AG08395 (cell line): ENCODE measurements around the gene C22orf15.
"Not testable (repeated sequence)": the region's sequence is repeated elsewhere in the genome, so short reads cannot be mapped to it uniquely, and the experiment has no call there.

Experiments used
- DNase-seq: peaks from one replicate; pipeline ENCODE4 v3.0.0; 2012; ENCODE audit warnings: mixed read lengths, low spot score

C22orf15 gene, protein sequence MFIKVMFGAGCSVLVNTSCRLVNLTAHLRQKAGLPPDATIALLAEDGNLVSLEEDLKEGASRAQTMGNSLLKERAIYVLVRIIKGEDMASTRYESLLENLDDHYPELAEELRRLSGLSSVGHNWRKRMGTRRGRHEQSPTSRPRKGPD

DNA sequence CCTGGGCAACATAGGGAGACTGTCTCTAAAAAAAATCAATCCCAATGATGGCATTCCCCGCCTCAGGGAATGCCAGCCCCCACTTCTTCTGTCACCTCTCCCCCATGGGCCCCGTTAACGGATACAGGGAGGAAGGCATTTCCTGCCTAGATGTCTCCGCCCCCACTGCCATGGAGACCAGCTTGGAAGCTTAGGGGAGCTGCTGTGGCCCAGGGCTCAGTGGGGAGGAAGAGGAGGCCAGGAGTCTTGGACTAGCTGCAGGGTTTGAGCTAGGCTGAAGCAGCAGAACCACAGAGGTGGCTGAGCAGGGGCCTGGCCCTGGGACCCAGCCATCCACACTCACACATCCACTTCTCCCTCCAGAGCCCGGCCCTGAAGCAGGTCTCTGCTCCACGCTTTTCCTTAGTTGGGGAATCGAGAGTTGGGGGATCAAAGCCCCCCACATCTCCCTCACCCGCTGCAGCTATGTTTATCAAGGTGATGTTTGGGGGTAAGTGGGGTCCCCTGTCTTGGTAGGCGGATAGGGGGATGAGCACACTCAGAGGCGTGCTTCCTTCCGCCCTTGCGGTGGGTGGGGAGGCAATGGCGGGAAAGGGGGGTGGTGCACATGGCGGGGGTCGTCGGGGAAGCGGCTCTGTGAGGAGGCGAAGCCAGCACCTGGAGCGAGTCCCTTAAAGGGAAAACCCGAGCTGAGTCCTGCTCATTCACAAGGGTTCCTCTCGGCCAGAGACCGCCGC is at the start of gene C22orf15:
Gene C22orf15 (plus strand): TSS at position 149 of the 737 bp plus-strand sequence. CDS start 317 bp downstream, at position 466.
- peak; percentile 75 for DNase-seq

DNA sequence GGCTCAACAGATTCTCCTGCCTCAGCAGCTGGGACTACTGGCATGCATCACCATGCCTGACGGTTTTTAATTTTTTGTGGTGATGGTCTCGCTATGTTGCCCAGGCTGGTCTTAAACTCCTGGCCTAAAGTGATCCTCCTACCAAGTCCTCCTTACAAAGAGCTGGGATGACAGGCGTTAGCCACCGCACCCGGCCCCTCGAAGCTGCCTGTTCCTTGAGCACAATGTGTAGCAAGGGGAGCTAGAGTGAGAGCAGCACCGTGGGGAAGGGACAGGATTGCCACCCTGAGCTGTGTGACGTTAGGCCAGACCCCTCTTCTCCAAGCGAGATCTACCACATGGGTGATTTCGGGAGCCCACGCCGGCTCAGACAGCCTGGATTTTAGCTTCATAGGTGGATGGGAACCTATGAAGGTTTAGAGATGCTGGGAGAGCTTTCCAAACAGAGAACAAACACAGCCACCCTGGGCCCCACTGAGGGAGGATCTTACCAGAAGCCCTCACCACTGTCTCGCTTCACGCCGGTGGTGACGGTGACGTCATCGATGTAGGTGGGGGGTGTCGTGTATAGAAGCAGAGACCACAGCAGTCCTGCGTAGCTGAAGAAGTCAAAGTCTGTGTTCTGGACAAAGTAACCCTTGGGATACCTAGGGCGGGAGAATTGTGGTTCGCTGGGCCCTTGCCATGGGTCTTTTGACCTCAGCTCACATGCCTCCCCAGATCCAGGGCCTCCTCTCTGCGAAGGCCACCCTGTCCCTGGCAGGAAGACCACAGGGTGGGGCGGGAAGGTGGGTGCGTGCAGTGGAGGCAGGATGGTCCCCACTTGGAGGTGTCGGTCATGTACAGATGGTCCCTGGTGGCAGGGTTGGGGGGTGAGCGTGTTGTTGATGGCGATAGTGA is 48.8 kb upstream of the C22orf15 start:
- no peak for DNase-seq

DNA sequence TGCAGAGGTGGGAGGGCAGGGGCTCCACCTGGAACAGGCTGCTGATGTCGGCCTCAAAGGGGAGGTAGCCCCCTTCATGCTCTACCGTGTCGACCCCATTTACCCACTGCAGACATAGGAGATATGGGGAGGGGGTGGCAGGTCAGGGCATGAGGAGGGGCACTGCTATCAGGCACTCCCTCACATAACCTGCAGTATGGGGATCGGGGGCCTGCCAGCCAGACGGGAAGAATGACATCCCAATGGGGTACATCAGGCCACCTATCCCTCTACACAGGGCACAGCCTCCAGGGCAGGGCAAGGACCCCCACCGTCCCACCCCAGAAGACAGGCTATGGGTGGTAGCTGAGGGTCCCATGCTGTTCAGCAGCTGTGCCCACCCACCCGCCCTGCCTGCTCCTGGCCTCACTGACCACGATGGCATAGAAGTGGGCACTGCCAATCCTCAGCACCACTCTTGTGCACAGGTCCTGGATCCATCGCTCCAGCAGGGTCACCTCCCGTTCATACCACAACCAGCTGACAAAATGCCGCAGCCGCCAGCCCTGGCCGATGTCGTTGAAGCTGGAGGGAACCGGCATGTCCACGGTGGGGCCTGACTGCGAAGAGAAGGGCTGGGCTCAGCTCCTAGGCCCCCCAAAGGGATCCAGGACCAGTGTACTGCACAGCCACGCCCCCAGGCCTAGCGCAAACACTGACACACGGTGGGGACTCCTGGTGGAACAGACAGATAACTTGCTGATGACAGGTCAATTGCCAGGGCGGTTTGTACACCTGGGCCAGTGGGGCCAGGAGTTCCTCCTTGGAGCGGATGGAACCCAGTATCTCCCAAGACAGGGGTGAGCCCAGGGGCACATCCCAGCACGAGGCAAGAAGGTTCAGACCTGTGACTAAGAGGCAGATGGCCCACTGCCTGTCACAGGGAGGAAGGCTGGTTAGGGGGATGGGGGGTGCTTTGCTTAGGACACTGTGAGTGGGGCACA is 47.9 kb upstream of the C22orf15 start:
- no peak for DNase-seq

DNA sequence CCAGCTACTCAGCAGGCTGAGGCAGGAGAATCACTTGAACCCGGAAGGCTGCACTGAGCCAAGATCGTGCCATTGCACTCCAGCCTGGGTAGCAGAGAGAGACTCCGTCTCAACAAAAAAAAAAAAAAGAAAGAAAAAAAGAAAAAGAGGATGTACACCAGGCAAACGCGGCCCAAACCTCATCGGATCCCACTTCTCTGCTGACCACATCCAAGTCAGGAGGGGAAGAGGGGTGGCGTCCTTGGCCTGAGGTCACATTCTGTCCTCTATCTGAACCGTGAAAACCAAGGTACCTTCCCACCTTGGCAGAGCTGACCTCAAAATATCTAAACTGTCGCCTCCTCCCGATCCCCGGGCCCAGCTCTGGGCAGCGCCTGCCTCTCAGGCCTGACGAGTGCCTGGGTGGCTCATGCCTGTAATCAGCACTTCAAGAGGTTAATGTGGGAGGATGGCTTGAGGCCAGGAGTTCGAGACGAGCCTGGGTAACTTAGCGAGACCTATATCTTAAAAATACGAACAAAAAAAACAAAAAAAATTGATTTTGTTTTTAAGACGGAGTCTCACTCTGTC is 46.9 kb upstream of the C22orf15 start:
- no peak for DNase-seq

DNA sequence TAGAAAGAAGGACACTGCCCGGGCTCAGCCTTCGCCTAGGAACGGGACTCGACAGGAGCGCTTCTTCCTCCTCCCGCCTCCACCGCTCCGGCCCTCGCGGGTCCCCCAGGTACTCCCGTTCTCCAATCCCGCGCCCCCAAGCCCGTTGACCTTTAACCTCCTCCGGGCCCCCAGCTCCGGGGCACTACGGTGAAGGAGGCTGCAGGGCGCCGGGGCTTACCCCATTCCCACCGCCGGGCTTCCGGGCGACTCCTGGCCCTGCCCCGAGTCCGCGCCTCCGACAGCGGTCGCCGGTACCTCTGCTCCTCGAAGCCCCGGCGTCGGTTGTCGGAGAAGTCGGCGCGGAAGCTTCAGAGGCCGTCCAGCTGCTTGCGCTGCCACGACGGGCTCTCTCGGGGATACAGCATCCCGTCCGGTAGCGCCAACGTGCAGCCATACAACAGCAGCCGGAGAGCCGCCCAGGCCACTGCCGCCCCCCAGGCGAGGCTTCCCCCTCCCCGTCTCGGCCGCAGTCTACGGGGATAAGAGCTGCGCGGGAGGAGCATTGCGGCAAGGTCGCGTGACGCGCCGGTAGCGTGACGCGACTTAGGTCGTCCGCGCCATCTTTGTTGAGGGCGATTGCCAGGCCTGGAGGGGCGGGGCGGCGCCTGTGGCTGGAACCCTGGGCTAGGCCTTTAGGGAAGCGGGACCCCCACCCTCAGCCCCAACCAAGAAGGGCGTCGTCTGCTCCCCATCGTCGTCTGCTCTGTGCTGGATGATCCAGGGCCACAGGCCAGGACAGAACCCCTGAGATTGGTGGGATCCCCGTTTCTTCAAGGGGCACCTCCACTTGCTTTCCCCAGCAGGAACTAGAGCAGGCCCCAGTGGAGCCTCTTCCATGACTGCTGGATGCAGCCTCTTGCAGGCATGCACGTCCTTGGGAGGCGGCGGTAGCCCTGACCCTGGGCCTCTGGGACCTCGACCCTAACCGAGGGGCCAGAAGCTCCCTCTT is 45.7 kb upstream of the C22orf15 start:
- peak; percentile 93 for DNase-seq

DNA sequence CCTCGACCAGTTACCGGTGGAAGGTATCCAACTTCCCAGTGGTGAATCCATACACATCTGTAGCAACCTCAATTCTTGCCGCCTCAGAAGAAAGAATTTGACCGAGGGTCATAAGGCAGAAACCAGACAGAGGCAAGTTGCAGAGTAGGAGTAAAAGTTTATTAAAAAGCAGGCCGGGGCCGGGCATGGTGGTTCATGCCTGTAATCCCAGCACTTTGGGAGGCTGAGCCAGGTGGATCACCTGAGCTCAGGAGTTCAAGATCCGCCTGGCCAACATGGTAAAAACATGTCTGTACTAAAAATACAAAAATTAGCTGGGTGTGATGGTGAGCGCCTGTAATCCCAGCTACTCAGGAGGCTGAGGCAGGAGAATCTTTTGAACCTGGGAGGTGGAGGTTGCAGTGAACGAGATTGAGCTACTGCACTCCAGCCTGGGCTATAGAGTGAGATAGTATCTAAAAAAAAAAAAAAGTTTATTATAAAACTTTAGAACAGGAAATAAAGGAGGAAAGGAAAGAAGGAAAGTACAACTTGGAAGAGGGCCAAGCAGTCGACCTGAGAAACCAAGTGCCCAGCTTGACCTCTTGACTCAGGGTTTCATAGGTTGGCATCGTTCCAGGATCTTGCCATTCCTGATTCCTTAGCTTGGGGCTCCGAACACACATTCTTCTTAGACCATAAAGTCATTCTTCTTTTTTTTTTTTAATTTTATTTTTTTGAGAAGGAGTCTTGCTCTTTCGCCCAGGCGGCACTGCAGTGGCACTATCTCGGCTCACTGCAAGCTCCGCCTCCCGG is 44.2 kb upstream of the C22orf15 start:
- no peak for DNase-seq

DNA sequence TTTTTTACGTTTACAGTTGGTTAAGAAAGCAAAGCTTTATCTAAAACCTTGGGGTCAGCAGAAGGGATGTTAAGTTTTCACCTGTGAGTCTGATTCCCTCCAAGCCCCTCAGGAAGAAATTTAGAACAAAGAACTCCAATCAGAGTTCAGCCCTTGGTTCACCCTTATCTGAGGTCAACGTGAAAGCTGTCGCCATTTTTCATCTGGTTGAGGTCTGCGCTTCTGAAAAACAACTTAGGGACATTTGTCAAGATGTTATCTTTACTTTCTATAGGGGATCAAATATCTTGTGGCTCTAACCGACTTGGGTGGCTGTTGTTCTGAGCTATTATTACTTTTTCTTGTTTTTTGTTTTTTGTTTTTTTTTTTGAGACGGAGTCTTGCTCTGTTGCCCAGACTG is 41.9 kb upstream of the C22orf15 start:
- no peak for DNase-seq

DNA sequence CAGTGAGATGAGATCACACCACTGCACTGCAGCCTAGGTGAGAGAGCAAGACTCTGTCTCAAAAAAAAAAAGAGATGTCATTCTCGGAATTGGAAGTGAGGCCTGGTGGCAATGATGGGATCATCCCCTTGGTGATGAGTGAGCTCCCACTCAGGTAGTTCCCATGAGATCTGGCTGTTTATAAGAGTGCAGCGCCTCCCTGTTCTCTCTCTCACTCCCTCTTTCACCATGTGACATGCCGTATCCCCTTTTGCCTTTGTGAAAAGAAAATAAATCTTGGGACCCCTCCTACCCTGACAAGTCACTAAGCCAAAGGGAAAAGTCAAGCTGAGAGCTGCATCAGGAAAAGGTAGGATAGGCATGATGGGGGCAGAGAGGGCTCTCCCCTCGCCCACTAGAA is 40.6 kb upstream of the C22orf15 start:
- no peak for DNase-seq

DNA sequence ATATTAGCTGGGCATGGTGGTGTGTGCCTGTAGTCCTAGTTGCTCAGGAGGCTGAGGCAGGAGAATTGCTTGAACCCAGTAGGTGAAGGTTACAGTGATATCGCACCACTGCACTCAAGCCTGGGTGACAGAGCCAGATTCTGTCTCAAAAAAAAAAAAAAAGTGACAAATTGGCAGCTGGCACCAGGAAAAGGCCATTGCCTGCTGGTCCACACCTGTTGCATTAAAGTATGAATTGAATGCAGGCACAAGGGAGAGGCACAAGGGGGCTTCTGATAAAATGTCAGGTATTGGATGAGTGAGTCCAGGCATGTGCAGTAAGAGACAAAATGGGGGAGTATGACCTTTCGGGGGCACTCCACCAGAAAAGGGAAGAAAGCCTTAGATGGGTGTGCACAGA is 40.1 kb upstream of the C22orf15 start:
- DNase-seq: no peak

DNA sequence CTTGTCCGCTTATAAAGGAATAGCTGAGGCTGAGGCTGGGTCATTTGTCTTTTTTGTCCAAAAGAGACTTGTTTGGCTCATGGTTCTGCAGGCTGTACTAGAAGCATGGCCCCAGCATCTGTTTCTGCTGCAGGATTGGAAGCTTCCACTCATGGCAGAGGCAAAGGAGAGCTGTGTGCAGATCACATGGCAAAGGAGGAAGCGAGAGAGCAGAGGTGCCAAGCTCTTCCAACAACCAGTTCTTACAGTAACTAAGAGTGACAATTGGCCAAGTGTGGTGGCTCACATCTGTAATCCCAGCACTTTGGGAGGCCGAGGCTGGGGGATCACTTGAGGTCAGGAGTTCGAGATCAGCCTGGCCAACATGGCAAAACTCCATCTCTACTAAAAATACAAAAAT is 34.7 kb upstream of the C22orf15 start:
- not testable (repeated sequence) for DNase-seq

DNA sequence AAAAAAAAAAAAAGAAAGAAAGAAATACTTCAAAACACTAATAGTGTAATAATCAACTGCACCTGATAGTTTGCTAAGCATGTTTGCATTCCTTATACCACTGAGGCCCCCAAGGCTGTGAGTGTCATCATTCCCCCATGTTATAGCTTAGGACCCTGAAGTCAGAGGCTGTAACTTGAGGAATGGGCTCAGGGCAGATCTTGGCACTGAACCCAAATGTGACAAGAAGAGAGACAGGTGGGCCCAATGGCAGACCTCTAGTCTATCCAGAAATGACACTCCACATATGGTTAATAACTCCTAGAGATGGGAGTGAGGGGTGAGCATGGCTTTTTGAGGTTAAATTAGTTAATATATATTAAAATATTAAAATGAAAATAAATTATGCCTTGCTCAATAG is 25.1 kb upstream of the C22orf15 start:
- DNase-seq: no peak

DNA sequence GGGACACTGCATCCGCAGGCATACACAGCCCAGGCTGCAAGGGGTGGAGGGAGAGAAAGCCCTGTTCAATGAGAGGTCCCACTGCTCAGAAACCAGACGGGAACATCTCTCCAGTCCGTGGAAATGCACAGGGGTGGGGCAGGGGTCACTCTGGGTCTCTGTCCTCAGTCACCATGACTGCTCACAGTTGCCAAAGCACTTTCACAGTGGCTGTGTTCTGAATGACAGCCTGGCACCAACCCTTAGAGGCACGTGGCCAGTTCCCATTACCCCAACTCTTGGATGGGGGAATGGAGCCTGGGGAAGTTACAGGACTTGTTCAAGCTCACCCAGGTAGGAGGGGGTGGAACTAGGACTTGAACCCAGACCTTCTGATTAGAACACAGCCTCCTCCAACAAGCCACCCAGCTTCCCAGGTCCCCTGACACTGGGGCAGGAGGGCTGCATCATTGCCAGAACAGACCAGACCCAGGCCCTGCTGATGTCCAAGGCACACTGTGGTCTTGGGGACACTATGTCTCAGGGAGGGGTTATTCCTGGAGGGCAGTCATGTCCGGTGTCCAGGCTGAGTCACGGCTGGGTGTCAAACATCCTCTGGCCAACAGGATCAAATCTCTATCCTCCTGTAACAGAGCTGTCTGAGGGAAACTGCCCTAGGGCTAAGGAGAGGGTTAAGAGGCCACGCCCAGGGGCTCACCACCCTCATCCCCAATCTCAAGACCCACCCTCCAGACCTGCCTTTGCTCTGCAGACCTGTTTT is 20.1 kb upstream of the C22orf15 start:
- DNase-seq: no peak

DNA sequence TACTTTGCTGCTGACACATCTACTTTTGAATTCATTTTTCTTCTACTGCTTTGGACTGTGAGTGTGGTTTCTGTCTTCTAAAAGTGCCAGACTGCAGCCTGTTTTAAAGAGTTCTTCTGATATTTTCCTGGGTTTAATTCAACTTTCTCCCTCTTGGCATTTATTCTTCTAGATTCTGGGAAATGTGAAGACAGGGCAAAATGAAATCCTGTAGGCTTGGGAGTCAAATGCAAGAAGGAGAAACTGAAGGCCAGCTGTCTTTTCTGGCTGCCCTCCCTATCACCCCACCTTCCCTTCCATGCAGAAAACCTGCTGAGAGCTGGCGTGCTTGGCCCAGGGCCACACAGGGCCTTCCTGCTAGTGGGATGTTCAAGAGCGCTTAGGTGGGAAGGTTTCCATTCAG is 19.5 kb upstream of the C22orf15 start:
- no peak for DNase-seq

DNA sequence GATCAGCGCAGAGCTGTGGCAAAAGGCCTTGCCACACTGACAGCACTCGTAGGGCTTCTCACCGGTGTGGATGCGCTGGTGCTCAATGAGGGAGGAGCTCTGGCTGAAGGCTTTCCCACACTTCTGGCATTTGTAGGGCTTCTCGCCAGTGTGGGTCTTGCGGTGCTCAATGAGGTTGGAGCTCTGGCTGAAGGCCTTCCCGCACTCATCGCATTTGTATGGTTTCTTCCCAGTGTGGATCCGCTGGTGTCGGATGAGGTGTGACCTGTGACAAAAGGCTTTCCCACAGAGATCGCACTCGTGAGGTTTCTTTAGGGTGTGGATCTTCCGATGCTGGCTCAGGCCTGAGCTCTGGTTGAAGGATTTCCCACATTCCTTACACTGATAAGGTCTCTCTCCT is 18.8 kb upstream of the C22orf15 start:
- DNase-seq: no peak

DNA sequence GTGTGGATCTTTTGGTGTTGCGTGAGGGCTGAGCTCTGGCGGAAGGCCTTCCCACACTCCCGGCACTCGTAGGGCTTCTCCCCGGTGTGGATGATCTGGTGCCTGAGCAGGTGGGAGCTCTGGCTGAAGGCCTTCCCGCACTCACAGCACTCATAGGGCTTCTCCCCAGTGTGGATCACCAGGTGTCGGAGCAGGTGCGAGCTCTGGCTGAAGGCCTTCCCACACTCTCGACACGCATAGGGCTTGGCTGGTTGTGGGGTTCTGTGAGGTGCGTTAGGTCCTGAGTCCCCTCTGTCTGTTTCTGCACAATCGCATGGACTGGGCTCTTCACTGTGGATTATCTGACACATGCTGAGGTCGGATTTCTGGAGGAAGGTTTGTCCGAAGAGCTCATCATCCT is 18.3 kb upstream of the C22orf15 start:
- DNase-seq: no peak

DNA sequence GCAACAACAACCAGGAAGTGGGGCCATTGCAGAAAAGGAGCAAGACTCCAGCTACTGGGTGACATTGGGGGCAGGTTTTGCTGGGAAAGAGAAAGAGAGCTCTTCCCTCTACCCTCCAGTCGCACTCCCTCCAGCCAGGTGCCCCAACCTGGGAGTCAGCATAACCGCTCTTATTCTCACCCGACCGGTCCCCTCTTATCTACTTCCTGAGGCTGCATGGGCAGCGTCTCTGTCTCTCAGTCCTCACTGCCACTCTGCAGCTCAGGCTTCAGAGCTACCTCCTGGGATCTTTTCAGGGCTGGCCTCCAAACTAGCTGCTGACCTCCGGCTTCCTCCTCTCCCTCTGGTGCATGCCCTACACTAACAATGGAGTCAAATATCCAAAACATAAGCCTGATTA is 17.0 kb upstream of the C22orf15 start:
- no peak for DNase-seq

DNA sequence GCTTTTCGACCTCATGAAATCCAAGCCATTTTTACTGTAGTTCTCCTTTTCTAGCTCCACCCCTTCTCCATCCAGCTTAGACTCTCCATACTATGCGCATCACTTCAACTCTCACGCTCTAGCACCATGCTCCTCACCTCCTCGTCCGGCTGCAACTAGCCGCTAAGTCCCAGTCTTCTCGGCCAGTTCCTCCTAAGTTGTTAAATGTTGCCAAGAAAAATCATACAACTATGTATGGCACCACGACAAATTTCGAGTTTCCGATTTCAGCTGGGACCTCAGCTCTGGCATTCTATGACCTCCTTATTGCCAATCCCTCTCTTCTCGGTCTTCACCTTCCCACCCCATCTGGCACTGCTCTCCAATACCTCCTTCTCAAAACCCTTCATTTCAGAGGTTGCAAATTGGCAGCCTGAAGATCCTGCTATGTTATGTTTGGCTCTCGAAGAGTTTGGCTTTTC is 12.9 kb upstream of the C22orf15 start:
- no peak for DNase-seq

DNA sequence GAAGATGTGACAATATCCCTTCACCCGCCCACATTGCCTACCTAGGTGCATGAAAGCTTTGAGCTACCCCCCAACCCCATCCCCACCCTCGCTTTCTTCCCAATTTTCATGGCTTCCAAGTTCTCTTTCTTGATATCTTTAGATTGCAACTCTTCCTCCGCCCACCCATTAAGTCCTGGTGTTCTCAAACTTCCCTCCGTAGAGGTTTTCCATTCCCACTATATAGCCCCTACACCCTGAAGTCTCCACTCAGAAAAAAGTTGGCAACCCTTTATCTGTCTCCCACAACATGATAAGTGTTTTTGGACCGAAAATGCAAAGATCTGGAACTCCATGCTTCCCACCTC is 12.4 kb upstream of the C22orf15 start:
- DNase-seq: no peak
